Measurements from ENCODE around the gene PRSS12. TPM values are rescaled to one million over a fixed set of nuclear protein-coding genes. Genes with fewer than 3 reads are reported as not detected.

PRSS12 gene
- total RNA-seq, 1 experiment from 2014 or later, result 5.4 TPM

DNA sequence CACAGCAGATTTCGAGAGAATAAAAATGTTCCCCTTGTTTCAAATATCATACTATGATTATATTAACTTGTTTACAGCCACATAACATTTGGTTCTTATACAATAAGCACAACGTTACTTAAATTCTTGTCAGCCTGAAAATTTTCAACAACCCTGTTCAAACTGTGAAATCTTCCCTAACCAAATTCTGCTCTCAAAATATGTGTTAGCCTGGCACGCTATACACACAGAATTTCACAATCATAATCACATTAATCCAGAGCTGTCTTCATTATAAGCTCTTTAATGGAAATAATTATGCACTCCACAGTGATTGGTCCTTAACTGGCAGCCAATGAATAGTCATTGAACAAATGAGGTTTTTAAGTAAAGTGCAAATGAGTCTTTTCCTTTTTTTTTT lies 7.3 kb upstream of the PRSS12 start:
- TF ChIP-seq CTCF (conservative IDR thresholded peaks at IDR 0.05), result no peak
- Histone ChIP-seq H2BK12ac (ENCODE audit: insufficient read length, low read depth, low read length) (no peak overlapping the region), H4K20me1 (ENCODE audit: control insufficient read depth, insufficient read depth, insufficient read length) (no peaks in the 10 kb centered on the region)

More for the DNA sequence above, 7.3 kb upstream of the PRSS12 start:
- H2AK5ac ChIP-seq (ENCODE audit: insufficient read length, low read length), result no peak overlapping the region
- H3K23ac ChIP-seq (ENCODE audit: insufficient read length, low read depth, low read length), result no peak overlapping the region
- H4K8ac ChIP-seq (replicated peaks; ENCODE audit: insufficient read length, low read depth, low read length), result no peak overlapping the region
- no peaks in the 10 kb centered on the region for H3K9me3 Mint-ChIP-seq
- H4K91ac ChIP-seq (ENCODE audit: insufficient read length, low read depth, low read length), result no peak overlapping the region
- H3K27me3 Mint-ChIP-seq (ENCODE audit: low read depth), result peaks cover 6% of the 10 kb centered on the region
- no peaks in the 10 kb centered on the region for H3K23me2 ChIP-seq (ENCODE audit: insufficient read length, low read depth, low read length, poor library complexity, severe bottlenecking)
- no peak overlapping the region for H3K27ac ChIP-seq (ENCODE audit: insufficient read length, low read depth, low read length)
- no peak overlapping the region for H2BK120ac ChIP-seq (ENCODE audit: low read depth, low read length, poor library complexity, severe bottlenecking)
- H3K27ac Mint-ChIP-seq, result no peak overlapping the region
- H3K4me1 ChIP-seq (ENCODE audit: insufficient read depth, low read length), result no peaks in the 10 kb centered on the region; the same call in 1 of the 2 replicates
- no peaks in the 10 kb centered on the region for H3K36me3 Mint-ChIP-seq (ENCODE audit: insufficient read depth in 1 of 3, low read depth in 3 of 3)
- no peak overlapping the region for H2BK5ac ChIP-seq (ENCODE audit: insufficient read length, low read length)
- no peak overlapping the region for H3K4me2 ChIP-seq (ENCODE audit: insufficient read depth, insufficient read length, low read length)
- WGBS (ENCODE audit: extremely low coverage, insufficient read length, low lambda C conversion rate), result no CpG with 5 or more reads among the region's 3 CpGs
- no peak overlapping the region for H4K5ac ChIP-seq (ENCODE audit: insufficient read length, low read depth, low read length)
- no peaks in the 10 kb centered on the region for H3K27me3 ChIP-seq (ENCODE audit: insufficient read depth, low read length)
- no peaks in the 10 kb centered on the region for H3K79me2 ChIP-seq (ENCODE audit: insufficient read depth, low read length)
- no peak overlapping the region for H3T11ph ChIP-seq (ENCODE audit: low read length)
- no peak overlapping the region for H2BK20ac ChIP-seq (ENCODE audit: low read depth, low read length, poor library complexity, severe bottlenecking)
- no peak overlapping the region for H3K9ac ChIP-seq (ENCODE audit: extremely low read depth, insufficient read length, low read length)
- peaks cover 18 to 21% of the 10 kb centered on the region in 2 experiments for H3K4me1 Mint-ChIP-seq
- no peak overlapping the region for H3K56ac ChIP-seq (ENCODE audit: insufficient read length, low read depth, low read length)
- H3K4ac ChIP-seq (ENCODE audit: low read depth, low read length), result no peak overlapping the region
- H3K18ac ChIP-seq (ENCODE audit: insufficient read length, low read depth, low read length), result no peak overlapping the region
- no peak overlapping the region for H3K4me3 Mint-ChIP-seq
- DNase-seq, result no peak
- no peaks in the 10 kb centered on the region for H3K9me3 ChIP-seq (ENCODE audit: control insufficient read depth, low read depth, low read length)
- no peak overlapping the region for H2BK15ac ChIP-seq (ENCODE audit: low read depth, low read length)
- H3K79me1 ChIP-seq (ENCODE audit: insufficient read depth, low read depth, low read length, poor library complexity, severe bottlenecking), result no peaks in the 10 kb centered on the region
- no peak overlapping the region for H3K14ac ChIP-seq (ENCODE audit: insufficient read depth, low read length)
- no peak overlapping the region for H2AFZ ChIP-seq (ENCODE audit: low read length)
